Prostate gland (tissue), 2 donors: ENCODE results near the gene SCAP. TPM values are rescaled to one million over a fixed set of nuclear protein-coding genes. Genes with fewer than 3 reads are reported as not detected.
A peak's percentile ranks its signal among the peaks of the same experiment; 100 is the strongest.
"Not testable (repeated sequence)": the region's sequence is repeated elsewhere in the genome, so short reads cannot be mapped to it uniquely, and the experiment has no call there.

ENCODE experiments used
- DNase-seq: peaks from one replicate; pipeline ENCODE4 v3.0.0-alpha.2; 2019; ENCODE audit warnings: low spot score
- H3K27ac ChIP-seq, 2 donors: fragments of 200-600 bp; sonication (generic); 2 replicates each; pipeline ENCODE4 v1.5.1; 2017 to 2019
- H3K27me3 ChIP-seq: fragments of 200-600 bp; sonication (generic); replicated peaks from 2 replicates; pipeline ENCODE4 v1.5.1; 2019; ENCODE audit not compliant: insufficient read depth
- H3K36me3 ChIP-seq, 2 donors: fragments of 200-600 bp; sonication (generic); 1 replicate in 1 of 2; 2 replicates in 1 of 2; pipeline versions ENCODE4 v1.5.1 to v1.8.1; 2017 to 2019
- H3K4me1 ChIP-seq: fragments of 200-600 bp; sonication (generic); replicated peaks from 2 replicates; pipeline ENCODE4 v1.5.1; 2019
- H3K4me3 ChIP-seq, 2 donors: fragments of 200-600 bp; sonication (generic); 2 replicates each; pipeline ENCODE4 v1.5.1; 2017 to 2019
- H3K9me3 ChIP-seq: fragments of 200-600 bp; sonication (generic); 2 replicates; pipeline ENCODE4 v1.5.1; 2017
- CTCF ChIP-seq, 4 experiments: fragments of 200-600 bp in 2 of 4; fragments of 450-650 bp in 2 of 4; sonication (generic) in 2 of 4; IDR thresholded peaks; 1 replicate in 3 of 4; 2 replicates in 1 of 4; pipeline ENCODE4 v1.5.1; 2016 to 2019; ENCODE audit warnings: antibody characterized with exemption in 4 of 4, mild to moderate bottlenecking in 2 of 4, moderate library complexity in 2 of 4
- POLR2A ChIP-seq: fragments of 450-650 bp; IDR thresholded peaks from one replicate; pipeline ENCODE4 v1.6.1; 2016; ENCODE audit warnings: antibody characterized with exemption, mild to moderate bottlenecking
- POLR2AphosphoS5 ChIP-seq: sonication (generic); formaldehyde crosslinking; IDR thresholded peaks from one replicate; pipeline ENCODE4 v1.6.1; 2017; ENCODE audit warnings: antibody characterized with exemption
- WGBS: methylation state at CpG from one replicate; pipeline ENCODE4 v1.1.5; 2018; 5-methylcytosine and 5-hydroxymethylcytosine counted together
- intact Hi-C: fragments of 100-400 bp; cut with DNase I; formaldehyde crosslinking; loops from one replicate; pipeline ENCODE4 v1.14.2; 2022
- total RNA-seq, 2 donors: library from RNA; depleted of rRNA; stranded (reverse); fragments of >200 nt; gene quantifications; one replicate each; pipeline ENCODE4 v1.1.0, GENCODE V29; 2016

The SCAP gene
- total RNA-seq, 2 donors from 2014 or later, result 71.5 to 230 TPM

- Histone ChIP-seq H3K27me3 (no peaks in the 10 kb centered on the region), H3K4me1 (no peaks in the 10 kb centered on the region), H3K36me3 (no peaks in the 10 kb centered on the region), H3K27ac (peak overlapping the region; percentile 69 to 74), H3K9me3 (no peaks in the 10 kb centered on the region), H3K4me3 (no peak overlapping the region)
- intact Hi-C loops, result loop anchor here (1.0 kb wide), 1 partner anchor 55 kb away; no protein-coding TSS in a partner anchor
- no peak for DNase-seq
- 62% methylated on average over 11 of the region's 11 CpGs for WGBS
- no peak for TF ChIP-seq POLR2A
- no peak for TF ChIP-seq POLR2AphosphoS5
Observed at GRCh38 chr3:47476644-47477199, 981 bp upstream of the SCAP start.

GRCh38 chr3:47476330-47476626, 537 bp upstream of the SCAP start:
- peak overlapping the region; percentile 69 to 74 for H3K27ac ChIP-seq
- H3K9me3 ChIP-seq, result no peaks in the 10 kb centered on the region
- TF ChIP-seq POLR2A (no peak), CTCF (IDR thresholded peaks at IDR 0.05) (no peak), POLR2AphosphoS5 (no peak)
- no peaks in the 10 kb centered on the region for H3K27me3 ChIP-seq
- 49% methylated on average over 5 of the region's 5 CpGs for WGBS
- H3K4me3 ChIP-seq, result peak overlapping the region; percentile 85 to 99
- H3K4me1 ChIP-seq, result no peaks in the 10 kb centered on the region
- no peaks in the 10 kb centered on the region for H3K36me3 ChIP-seq
- no peak for DNase-seq
- intact Hi-C loops, result loop anchor here (1.0 kb wide), 1 partner anchor 55 kb away; no protein-coding TSS in a partner anchor

GRCh38 chr3:47475029-47475569, 642 bp downstream of the SCAP start:
- no peaks in the 10 kb centered on the region for H3K27me3 ChIP-seq
- no peaks in the 10 kb centered on the region for H3K4me1 ChIP-seq
- intact Hi-C loops, result no loop called here
- no peak for DNase-seq
- peak overlapping the region; percentile 67 to 74 for H3K27ac ChIP-seq
- WGBS, result 1% methylated on average over 20 of the region's 24 CpGs
- TF ChIP-seq CTCF (IDR thresholded peaks at IDR 0.05) (no peak), POLR2A (no peak), POLR2AphosphoS5 (no peak)
- no peaks in the 10 kb centered on the region for H3K9me3 ChIP-seq
- no peaks in the 10 kb centered on the region for H3K36me3 ChIP-seq
- H3K4me3 ChIP-seq, result peak overlapping the region; percentile 85 to 99

DNA sequence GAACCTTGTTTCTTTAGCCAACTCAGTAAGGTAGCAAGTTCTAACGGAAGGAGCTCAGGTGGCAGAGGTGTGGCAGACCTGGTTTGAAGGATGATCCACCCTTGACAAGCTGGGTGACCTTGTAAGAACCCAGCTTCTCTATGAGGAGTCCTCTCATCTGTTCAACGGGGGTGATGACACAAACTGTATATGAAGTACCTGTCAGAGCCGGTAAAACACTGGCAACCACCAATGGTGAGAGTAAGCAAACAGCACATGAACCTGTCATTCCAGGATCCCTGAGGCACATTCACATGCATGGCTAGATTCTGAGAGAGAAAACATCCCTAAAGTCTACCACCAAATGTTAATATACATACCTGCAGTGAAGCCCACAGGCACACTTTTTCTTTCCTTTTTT, 2.4 kb downstream of the SCAP start:
- peak; percentile 41 for DNase-seq
- Histone ChIP-seq H3K9me3 (no peaks in the 10 kb centered on the region), H3K27me3 (no peaks in the 10 kb centered on the region), H3K27ac (no peak overlapping the region), H3K36me3 (no peaks in the 10 kb centered on the region), H3K4me1 (no peaks in the 10 kb centered on the region), H3K4me3 (no peak overlapping the region)
- 35% methylated on average over 3 of the region's 3 CpGs for WGBS
- intact Hi-C loops, result no loop called here
- TF ChIP-seq CTCF (IDR thresholded peaks at IDR 0.05) (no peak), POLR2A (no peak), POLR2AphosphoS5 (peak; percentile 51)

GRCh38 chr3:47469616-47470015, 6.1 kb downstream of the SCAP start:
- H3K36me3 ChIP-seq, result no peaks in the 10 kb centered on the region
- H3K4me1 ChIP-seq, result peaks cover 2% of the 10 kb centered on the region
- no peak for TF ChIP-seq POLR2AphosphoS5
- TF ChIP-seq POLR2A, result no peak
- TF ChIP-seq CTCF (IDR thresholded peaks at IDR 0.05), result no peak
- no peak for DNase-seq
- H3K4me3 ChIP-seq, result no peak overlapping the region
- intact Hi-C loops, result no loop called here
- H3K27ac ChIP-seq, result no peak overlapping the region
- H3K9me3 ChIP-seq, result no peaks in the 10 kb centered on the region
- 98% methylated on average over 3 of the region's 3 CpGs for WGBS
- H3K27me3 ChIP-seq, result no peaks in the 10 kb centered on the region

GRCh38 chr3:47468315-47468714, 7.4 kb downstream of the SCAP start:
- H3K27me3 ChIP-seq, H3K4me1 ChIP-seq, DNase-seq, H3K27ac ChIP-seq, intact Hi-C loops, H3K4me3 ChIP-seq, H3K36me3 ChIP-seq, H3K9me3 ChIP-seq: not testable (repeated sequence)
- WGBS, result 100% methylated on average over 1 of the region's 1 CpG
